HG03066 (cell line): ENCODE data around the gene PKD1.
"Not testable (repeated sequence)": the region's sequence is repeated elsewhere in the genome, so short reads cannot be mapped to it uniquely, and the experiment has no call there.

Experiments
- ATAC-seq: cut with Tn5 transposase; IDR thresholded peaks from one replicate; pipeline ENCODE4 v1.9.1; 2021; ENCODE audit warnings: low read depth; ENCODE audit not compliant: unreplicated experiment

PKD1 gene

DNA sequence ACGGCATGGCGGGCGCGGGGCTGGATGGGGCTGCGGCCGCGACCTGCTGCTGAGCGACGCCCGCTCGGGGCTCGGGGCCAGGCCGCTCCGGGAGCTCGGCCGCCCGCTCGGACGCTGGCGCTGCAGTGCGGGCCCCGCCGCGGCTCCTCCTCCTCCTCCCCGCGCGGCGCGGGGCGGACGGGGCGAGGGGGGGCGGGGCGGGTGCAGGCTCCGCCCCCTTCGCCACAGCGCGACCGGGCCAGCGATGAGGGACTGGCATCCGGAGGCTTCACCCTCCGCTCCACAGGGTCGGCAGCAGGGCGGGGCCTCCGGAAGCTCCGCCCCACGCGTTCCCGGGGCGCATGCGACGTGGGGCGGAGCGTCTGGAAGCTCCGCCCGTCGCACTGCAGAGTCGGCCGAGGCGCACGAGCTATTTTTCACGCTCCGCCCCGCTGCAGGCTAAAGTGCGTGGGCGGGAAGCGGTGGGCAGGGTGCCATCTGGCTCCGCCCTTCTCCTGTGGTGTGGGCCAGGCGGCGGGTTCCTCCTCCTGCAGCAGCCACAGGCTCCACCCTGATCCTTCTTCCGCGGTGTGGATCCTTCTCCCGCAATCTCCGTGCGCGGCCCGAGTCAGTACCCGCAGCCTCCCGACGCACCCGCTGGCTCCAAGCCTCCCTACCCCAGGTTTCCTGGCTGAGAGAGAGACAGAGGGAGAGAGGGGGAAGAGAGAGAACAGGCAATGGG lies at the start of gene PKD1:
TSS of gene PKD1 (minus strand) at position 129 of the 721 bp plus-strand sequence. CDS start 209 bp downstream, outside the sequence.
- not testable (repeated sequence) for ATAC-seq

DNA sequence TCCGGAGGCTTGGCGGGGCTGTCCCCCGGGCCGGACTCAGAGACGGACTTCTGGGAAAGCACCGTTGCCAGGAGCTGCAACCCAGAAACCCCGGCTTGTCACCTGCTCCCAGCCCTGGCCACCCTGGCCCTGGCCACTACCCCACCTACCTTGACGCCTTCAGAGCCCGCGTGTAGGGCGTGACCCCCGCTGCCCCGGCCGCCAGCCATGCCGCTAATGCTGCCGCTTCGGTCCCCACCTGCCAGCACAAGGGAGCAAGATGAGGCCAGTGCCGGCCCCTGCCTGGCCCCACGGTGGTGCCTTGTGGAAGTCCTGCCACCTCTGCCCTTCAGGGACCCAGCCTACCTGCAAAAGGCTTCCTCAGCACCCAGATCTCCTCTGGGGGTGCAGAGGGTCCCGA lies 49.3 kb upstream of the PKD1 start:
- no peak for ATAC-seq

DNA sequence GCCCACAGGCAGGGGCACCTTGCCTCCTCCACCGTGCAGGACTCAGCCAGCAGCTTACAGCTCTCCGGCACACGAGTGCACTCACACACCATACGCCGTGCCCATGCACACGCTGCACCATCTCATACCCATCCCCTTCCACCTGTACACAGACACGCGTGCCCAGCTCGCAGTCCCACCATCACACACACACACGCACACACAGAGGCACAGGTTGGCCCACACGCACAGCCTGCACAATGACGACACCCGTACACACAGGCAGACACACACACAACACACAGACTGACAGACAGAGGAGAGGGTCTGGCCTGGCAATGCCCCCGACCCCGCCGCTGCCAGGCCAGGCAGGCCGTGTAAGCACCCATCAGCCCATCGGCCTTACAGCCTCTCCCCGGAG lies 48.6 kb upstream of the PKD1 start:
- no peak for ATAC-seq

DNA sequence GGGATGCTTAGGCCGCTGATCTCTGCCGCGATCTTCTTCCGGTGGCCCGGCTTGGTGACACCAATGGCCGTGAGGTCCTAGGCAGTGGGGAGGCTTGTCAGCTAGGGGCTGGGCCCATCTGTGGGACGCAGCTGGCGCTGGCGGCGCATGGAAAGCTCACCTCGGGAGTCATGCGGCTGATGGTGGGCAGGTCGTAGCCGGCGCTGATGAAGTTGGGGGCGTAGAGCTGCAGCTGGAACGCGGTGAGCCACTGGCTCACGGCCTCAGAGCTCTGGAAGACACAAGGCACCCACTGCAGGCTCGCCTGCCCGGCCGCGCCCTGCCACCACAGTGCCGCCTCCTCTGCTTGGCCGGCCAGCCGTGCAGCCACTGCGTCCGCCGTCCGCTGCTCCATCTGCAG lies 48.0 kb upstream of the PKD1 start:
- ATAC-seq, result no peak

DNA sequence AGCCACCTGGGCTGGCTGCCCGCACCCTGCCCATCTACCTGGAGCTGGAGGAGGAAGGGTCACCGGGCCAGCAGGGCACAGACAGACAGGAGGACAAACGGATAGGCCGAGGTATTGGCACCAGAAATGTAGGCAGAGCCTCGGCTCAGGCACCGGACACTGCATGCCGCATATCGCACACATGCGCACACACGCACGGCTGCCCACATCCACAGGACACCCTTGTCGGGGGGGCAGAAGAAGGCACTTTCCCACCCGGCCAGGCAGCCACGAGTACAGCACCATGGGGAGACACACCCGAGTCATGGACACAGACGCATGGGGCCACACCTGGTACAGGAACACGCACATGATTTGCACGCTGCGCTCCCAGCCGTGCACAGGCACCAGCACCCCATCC lies 46.3 kb upstream of the PKD1 start:
- no peak for ATAC-seq

DNA sequence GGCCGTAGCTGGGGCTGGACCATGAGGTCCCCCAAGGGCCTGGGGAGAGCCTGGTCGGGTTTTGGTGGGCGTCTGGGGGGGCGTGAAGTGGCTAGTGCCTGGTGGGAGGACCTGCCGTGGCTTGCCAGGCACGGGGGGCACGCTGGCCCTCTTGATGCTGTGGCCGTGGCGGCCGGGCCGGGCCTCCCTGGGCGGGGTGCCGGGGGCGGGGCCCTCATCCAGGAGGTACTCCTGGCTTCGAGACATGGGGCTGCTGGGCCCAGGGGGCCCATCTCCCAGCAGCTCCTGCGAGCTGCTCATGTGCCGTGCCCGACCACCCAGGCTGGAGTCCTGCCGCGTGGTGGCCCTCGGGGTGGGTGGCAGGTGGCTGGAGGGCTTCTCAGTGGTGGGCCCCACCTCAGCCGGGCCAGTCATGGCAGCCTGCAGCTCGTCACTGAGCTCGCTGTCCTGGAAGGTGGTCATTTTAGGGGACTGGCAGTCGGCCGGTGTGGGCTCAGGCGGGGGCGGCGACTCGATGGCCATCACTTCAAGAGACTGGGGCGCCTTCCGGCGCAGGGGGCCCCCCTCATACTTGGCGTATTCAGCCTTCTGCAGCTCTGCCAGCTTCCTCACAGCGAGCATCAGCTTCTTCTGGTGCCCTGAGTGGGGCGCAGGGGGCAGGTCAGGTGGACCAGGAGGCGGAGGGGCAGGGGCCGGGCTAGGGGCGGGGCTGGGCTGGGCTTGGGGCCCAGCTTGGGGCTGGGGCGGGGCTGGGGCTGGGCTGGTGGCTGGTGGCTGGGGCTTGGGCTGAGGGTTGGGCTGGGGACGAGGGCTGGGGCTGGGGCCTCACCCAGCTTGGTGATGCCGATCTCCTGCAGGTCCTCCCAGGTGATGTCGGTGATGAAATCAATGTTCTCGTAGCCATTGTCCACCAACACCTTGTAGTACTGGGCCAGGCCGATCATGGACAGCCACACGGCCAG lies 45.5 kb upstream of the PKD1 start:
- ATAC-seq, result no peak

DNA sequence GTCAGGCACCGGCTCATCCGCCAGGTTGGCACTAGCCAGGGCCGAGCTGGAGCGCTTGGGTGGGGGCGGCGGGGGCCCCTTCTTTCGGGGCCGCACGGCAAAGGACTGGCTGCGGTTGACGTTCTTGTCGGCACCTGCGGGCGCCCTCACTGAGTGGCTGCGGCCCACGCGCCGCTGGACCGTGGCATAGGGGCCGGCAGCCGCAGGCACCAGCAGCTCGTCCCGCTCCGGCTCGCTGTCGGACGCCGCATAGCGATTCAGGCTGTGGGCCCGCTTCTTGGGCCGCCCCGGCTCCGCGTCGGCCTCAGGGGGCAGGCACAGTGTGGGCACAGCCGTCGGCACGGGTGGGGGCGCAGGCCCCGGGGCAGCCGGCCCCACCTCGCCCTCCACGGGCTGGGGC lies 44.8 kb upstream of the PKD1 start:
- no peak for ATAC-seq

DNA sequence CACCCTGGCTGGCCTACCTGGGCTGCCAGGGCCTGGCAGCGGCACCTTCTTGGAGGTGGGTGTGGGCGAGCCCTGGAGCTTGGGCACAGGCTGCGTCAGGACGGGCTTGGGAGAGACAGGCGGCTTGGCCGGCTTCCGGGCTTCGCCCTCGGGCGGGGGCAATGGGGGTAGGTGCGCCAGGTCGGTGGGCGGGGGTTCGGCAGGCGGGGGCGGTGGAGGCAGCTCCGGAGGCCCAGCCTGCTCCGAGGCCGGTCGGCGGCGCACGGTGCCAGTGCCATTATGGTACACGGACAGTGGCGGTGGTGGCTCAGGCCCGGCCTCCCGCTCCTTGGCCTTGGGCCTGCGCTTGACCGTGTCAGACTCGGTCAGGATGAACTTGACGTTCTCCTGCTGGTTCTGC lies 43.9 kb upstream of the PKD1 start:
- no peak for ATAC-seq

DNA sequence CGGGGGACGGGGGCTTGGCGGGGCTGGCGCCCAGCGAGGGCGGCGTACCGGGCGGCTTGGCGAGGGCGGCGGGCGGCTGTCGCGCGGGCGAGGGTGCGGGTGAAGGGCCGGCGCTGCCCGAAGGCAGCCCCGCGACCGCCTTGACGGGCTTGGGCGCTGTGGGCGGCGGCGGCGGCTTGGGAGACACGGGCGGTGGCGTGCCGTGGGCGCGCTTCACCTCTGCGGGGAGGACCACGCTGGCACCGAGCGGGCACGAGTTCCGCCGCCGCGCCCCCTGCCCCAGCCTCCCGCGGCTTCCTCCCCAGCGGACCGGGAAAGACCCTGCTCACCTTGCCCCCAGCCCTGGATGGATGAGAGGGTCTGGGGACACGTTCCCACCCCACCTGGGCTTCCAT lies 43.4 kb upstream of the PKD1 start:
- no peak for ATAC-seq

DNA sequence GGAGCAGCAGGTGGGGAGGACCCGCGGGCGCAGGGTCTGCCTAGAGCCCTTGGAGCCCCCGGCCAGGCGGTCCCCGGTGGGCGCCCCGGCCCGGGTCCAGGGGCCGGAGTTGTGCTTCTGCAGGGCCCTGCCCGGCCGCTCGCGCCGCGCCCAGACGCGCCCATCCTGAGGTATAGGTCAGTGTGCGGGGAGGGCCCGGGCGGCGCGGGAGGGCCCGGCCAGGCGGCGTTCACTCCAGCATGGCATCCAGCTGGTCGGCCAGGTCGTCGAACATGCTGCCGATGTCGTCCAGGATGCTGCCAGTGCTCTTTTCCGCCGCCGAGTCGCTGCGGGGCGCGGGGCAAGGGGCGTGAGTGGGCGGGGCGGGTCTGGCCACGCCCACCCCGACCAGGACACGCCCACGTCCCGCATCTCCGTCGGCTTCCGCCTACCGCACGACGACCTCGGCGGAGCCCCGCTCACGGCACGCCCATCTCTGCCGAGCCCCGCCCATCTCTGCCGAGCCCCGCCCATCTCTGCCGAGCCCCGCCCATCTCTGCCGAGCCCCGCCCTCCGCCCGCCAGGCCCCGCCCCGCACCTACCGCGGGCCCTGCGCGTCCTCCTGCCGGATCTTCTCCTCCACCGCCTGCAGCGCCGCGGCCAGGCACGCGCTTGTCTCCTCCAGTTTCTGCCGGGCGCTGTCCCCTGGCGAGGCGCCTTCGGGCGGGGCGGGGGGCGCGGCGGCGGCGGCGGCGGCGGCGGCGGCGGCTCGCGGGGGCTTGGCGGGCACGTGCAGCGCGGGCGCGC lies 42.8 kb upstream of the PKD1 start:
- ATAC-seq, result no peak

DNA sequence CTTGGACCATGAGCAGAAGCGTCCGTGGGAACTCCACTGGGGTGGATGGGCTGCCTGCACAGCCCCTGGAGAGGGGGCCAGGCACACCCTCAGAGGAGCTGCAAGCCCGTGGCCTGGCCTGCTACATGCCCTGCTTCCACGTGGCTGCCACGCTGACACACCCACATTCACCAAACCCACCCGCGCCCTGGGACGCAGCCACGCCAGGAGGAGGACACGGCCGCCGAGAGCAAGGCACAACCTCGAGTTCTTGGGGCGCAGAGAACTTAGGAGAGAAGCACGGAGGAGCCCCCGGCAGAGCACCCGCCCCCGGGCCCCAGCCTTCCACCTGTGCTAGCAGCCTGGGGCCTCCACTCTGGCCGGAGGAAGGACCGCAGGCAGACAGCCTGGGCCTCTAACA lies 41.9 kb upstream of the PKD1 start:
- no peak for ATAC-seq

DNA sequence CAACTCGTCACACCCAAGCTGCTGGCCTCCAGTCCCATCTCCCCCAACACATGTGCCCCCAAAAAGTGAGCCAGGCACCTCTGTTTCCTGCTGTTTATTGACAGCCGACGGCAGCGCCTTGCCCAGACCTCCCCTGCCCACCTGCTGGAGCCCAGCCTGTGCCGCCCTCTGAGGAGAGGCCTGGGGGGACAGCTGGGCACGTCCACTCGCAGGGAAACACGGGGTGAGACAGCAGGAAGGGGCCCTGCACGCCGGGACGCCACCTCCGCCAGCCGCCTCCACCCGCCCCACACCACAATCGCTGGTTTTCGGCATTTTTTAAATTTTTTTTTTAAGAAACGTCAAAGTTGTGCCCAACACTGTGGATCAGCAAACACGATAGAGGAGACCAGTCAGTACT lies 41.4 kb upstream of the PKD1 start:
- ATAC-seq, result no peak

DNA sequence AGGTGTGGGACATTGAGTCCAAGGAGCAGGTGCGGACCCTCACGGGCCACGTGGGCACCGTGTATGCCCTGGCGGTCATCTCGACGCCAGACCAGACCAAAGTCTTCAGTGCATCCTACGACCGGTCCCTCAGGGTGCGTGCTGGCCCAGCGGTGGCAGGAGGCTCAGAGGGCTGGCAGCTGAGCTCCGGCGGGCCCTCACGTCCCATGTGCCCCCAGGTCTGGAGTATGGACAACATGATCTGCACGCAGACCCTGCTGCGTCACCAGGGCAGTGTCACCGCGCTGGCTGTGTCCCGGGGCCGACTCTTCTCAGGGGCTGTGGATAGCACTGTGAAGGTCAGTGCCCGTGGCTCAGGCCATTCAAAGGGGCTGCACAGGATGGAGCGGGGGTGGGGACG lies 40.3 kb upstream of the PKD1 start:
- no peak for ATAC-seq

DNA sequence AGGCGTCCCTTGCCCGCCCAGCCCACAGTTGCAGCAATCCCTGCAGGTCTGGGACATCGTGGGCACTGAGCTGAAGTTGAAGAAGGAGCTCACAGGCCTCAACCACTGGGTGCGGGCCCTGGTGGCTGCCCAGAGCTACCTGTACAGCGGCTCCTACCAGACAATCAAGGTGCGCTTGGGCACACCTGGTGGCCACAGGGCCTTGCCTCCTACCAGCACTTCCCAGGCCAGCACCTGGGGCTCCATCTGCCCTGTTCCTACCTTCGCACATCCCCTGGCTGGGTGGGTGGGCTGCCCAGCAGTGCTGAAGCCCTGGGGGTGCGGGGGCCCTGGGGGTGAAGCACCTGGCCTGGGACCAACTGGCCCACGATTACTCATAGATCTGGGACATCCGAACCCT lies 39.8 kb upstream of the PKD1 start:
- no peak for ATAC-seq

DNA sequence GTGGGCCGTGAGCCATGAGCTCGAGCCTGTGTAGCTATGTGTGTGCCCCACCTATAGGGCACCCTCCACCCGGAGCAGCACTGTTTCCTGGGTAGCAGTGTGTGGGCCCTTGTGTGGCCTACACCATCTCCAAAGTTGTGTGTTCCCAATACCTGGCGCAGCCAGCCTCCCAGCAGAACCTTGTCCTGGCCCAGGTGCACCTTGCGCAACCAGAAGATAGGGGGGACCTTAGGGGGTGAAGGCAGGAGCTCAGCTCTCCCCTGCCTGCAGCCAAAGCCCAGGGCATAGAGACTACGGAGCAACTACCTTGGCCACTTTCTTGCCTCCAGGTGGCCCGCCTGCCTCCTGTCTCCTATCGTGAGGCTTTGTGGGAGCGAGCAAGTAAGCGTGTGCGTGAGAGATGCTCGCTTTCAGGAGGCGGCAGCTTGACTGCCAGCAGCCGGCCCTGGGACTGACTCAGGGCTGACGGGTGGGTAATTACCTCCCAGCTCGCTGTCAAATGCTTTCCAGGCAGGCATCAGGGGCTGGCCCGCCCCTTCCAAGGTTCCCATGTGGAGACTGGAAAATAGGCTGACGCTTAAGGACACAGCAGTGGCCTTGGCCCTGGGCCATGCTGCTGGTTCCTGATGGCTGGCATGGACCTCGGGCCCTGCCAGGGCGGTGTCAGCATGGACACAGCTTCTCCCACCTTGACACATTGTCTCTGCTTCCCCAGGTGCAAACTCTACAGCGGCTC lies 38.9 kb upstream of the PKD1 start:
- no peak for ATAC-seq

DNA sequence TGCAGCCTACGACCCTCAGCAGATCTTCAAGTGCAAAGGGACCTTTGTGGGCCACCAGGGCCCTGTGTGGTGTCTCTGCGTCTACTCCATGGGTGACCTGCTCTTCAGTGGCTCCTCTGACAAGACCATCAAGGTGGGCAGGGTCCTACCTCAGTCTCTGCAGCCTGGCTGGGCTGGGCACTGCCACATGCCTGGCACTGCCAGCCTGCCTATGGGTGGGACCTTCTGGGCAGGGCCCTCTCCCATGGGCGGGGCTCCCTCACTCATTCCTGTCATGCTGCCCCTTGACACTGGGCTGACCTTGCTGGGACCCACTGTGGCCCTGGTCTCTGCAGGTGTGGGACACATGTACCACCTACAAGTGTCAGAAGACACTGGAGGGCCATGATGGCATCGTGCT lies 38.2 kb upstream of the PKD1 start:
- ATAC-seq, result no peak

DNA sequence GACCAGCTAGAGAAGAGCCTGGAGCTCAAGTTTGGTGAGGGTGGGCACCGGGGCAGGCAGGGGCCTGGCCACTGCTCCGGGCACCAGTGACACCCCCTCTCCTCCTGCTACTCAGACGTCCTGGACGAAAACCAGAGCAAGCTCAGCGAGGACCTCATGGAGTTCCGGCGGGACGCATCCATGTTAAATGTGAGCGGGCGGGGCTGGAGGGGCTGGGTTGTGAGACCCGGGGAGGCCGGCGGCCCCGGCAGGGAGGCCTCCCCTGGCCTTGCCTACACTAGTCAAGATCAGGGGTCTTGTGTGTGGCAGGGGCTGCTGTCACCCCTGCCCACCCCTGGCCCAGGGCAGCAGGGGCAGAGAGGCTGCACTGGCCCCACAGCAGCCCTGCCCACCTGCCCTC lies 37.7 kb upstream of the PKD1 start:
- no peak for ATAC-seq

DNA sequence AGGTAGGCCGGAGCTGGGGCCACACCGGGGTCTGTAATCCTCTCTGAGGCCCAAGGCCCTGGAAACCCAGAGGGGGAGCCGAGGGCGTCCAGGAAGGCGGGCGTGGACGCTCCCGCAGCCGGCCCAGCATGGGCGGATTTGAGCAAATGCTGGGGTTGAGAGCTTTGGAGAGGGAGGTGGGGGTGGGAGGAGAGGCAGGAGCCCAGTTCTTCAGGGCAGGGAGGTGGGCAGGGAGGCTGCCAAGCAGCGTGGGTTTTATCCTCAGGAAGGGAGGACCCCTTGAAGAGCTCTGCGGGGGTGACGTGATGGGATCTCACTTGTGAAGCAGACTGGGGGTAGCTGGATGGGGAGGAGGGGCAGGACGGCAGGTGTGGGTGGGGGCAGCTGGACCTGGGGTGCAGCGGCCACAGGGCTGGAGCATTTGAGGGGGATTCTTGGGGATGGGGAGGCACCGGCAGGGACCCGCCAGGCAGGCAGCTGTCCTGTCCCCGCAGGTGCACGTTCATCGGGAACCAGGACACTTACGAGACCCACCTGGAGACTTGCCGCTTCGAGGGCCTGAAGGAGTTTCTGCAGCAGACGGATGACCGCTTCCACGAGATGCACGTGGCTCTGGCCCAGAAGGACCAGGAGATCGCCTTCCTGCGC lies 37.1 kb upstream of the PKD1 start:
- ATAC-seq, result no peak

DNA sequence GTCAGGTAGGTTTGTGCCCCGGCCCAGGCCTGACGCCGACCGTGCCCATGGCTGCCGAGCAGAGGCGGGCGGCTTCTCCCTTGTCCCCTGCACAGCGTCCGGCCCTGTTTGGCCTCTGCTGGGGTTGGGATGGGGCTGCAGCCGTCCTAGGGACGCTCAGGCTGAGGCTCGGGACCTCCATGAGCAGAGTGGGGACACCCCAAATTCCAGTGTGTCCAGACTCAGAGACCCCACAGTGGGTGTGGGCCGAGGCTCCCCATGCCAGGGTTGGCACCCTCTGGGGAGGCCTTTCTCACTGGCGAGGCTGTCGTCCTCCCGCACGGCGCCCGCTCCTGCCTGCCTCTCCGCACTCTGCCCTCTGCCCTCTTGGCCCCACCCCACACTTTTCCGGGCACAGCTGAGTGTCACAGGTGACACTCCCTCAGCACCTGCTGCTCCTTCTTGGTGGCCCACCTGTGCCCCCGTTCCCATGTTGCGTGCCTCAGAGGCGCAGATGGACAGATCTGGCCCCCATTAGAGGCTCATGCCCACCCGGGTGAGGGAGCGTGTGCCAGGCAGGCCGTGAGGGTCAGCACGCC lies 36.0 kb upstream of the PKD1 start:
- no peak for ATAC-seq
